Neural cell (in vitro differentiated cells): ENCODE data around the gene CHIA. TPM values are rescaled to one million over a fixed set of nuclear protein-coding genes. Genes with fewer than 3 reads are reported as not detected.

Experiments
- H2AFZ ChIP-seq: fragments of 200-600, 300-800 bp; sonication (generic), shearing (Covaris generic); 2 replicates; pipeline ENCODE4 v1.6.0; 2014; ENCODE audit warnings: low read depth, mild to moderate bottlenecking, antibody characterized with exemption, low read length, moderate library complexity
- H3F3A ChIP-seq: fragments of 200-600 bp; shearing (Covaris generic); 2 replicates; pipeline ENCODE4 v1.6.1; 2016; ENCODE audit warnings: mild to moderate bottlenecking, moderate library complexity, mixed read lengths, antibody characterized with exemption, low read length; ENCODE audit not compliant: insufficient read depth, poor library complexity, severe bottlenecking
- H3K27ac ChIP-seq: fragments of 200-600, 300-800 bp; sonication (generic), shearing (Covaris generic); 2 replicates; pipeline ENCODE4 v1.5.1; 2014; ENCODE audit warnings: mild to moderate bottlenecking, low read length, moderate library complexity
- H3K27me3 ChIP-seq: fragments of 300-800, 200-600 bp; sonication (generic), shearing (Covaris generic); 2 replicates; pipeline ENCODE4 v1.6.0; 2014; ENCODE audit warnings: mild to moderate bottlenecking, low read depth, low read length, moderate library complexity; ENCODE audit not compliant: insufficient read depth
- H3K36me3 ChIP-seq: fragments of 300-800, 200-600 bp; sonication (generic), shearing (Covaris generic); 2 replicates; pipeline ENCODE4 v1.5.1; 2014; ENCODE audit warnings: mild to moderate bottlenecking, antibody characterized with exemption, low read length, moderate library complexity; ENCODE audit not compliant: insufficient read depth
- H3K4me2 ChIP-seq: fragments of 300-800, 200-600 bp; sonication (generic), shearing (Covaris generic); 2 replicates; pipeline ENCODE4 v1.6.0; 2014; ENCODE audit warnings: mild to moderate bottlenecking, low read length
- H3K4me3 ChIP-seq: fragments of 300-800, 200-600 bp; sonication (generic), shearing (Covaris generic); 2 replicates; pipeline ENCODE4 v1.5.1; 2014; ENCODE audit warnings: mild to moderate bottlenecking, low read length, moderate library complexity
- H3K79me2 ChIP-seq: fragments of 200-600 bp; shearing (Covaris generic); replicated peaks from 2 replicates; pipeline ENCODE4 v1.6.0; 2014; ENCODE audit warnings: mild to moderate bottlenecking, low read length, moderate library complexity; ENCODE audit not compliant: insufficient read depth
- H3K9ac ChIP-seq: fragments of 300-800, 200-600 bp; sonication (generic), shearing (Covaris generic); 2 replicates; pipeline ENCODE4 v1.6.1; 2016; ENCODE audit warnings: mild to moderate bottlenecking, low read length, mixed read lengths
- H3K9me2 ChIP-seq: fragments of 200-600 bp; shearing (Covaris generic); 2 replicates; pipeline ENCODE4 v1.6.1; 2016; ENCODE audit warnings: mild to moderate bottlenecking, low read length, mixed read lengths; ENCODE audit not compliant: insufficient read depth
- H3K9me3 ChIP-seq: fragments of 200-600, 300-800 bp; sonication (generic), shearing (Covaris generic); 2 replicates; pipeline ENCODE4 v1.6.1; 2016; ENCODE audit warnings: mild to moderate bottlenecking, mixed run types, low read length, moderate library complexity, mixed read lengths
- H4K20me1 ChIP-seq: fragments of 200-600 bp; shearing (Covaris generic); 2 replicates; pipeline ENCODE4 v1.6.1; 2016; ENCODE audit warnings: mild to moderate bottlenecking, mixed run types; ENCODE audit not compliant: insufficient read depth
- CTCF ChIP-seq: fragments of 450-650 bp; IDR thresholded peaks from 2 replicates; pipeline ENCODE4 v1.5.1; 2014; ENCODE audit warnings: antibody characterized with exemption, mild to moderate bottlenecking, moderate library complexity; ENCODE audit not compliant: poor library complexity, severe bottlenecking
- EP300 ChIP-seq: fragments of 450-650 bp; conservative IDR thresholded peaks from 2 replicates; pipeline ENCODE4 v1.6.1; 2014; ENCODE audit warnings: antibody characterized with exemption, mild to moderate bottlenecking, moderate library complexity; ENCODE audit not compliant: poor library complexity, severe bottlenecking
- EZH2 ChIP-seq: fragments of 200-600, 300-800 bp; shearing (Covaris generic), sonication (generic); IDR thresholded peaks from 2 replicates; pipeline ENCODE4 v1.6.1; 2014; ENCODE audit warnings: antibody characterized with exemption, low read length, borderline replicate concordance, mild to moderate bottlenecking; ENCODE audit not compliant: insufficient read depth, poor library complexity, severe bottlenecking
- MXI1 ChIP-seq: fragments of 450-650 bp; conservative IDR thresholded peaks from 2 replicates; pipeline ENCODE4 v1.6.1; 2014; ENCODE audit warnings: antibody characterized with exemption, mild to moderate bottlenecking; ENCODE audit not compliant: poor library complexity, severe bottlenecking
- POLR2AphosphoS5 ChIP-seq: IDR thresholded peaks from 2 replicates; pipeline ENCODE4 v1.6.1; 2012
- RAD21 ChIP-seq: fragments of 450-650 bp; conservative IDR thresholded peaks from 2 replicates; pipeline ENCODE4 v1.6.1; 2014; ENCODE audit warnings: antibody characterized with exemption, mild to moderate bottlenecking, moderate library complexity
- REST ChIP-seq: IDR thresholded peaks from 2 replicates; pipeline ENCODE4 v1.6.1; 2012; ENCODE audit warnings: borderline replicate concordance
- SMC3 ChIP-seq: fragments of 450-650 bp; conservative IDR thresholded peaks from 2 replicates; pipeline ENCODE4 v1.6.1; 2014; ENCODE audit warnings: antibody characterized with exemption, mild to moderate bottlenecking, moderate library complexity; ENCODE audit not compliant: poor library complexity
- TAF1 ChIP-seq: IDR thresholded peaks from 2 replicates; pipeline ENCODE4 v1.6.1; 2012; ENCODE audit warnings: low read depth
- polyA plus RNA-seq: library from polyadenylated mRNA; depleted of rRNA; stranded (reverse); fragments of >200 nt; gene quantifications from 2 replicates; pipeline ENCODE4 v1.2.3, GENCODE V29; 2014

Gene CHIA
- polyA plus RNA-seq, 1 donor from 2014 or later = not detected

- H3K36me3 ChIP-seq = no peaks in the 10 kb centered on the region
- H2AFZ ChIP-seq = no peak overlapping the region
- H3K79me2 ChIP-seq = no peaks in the 10 kb centered on the region
- no peak overlapping the region for H3K9ac ChIP-seq
- no peaks in the 10 kb centered on the region for H3K9me2 ChIP-seq
- H3K27ac ChIP-seq = no peak overlapping the region
- H3K27me3 ChIP-seq = no peaks in the 10 kb centered on the region
- TF ChIP-seq SMC3 = no peak
- TF ChIP-seq REST = no peak
- TF ChIP-seq EP300 = no peak
- TF ChIP-seq MXI1 = no peak
- no peak for TF ChIP-seq RAD21
- no peak for TF ChIP-seq POLR2AphosphoS5
- no peak for TF ChIP-seq TAF1
- TF ChIP-seq EZH2 = no peak
- TF ChIP-seq CTCF = no peak
- H4K20me1 ChIP-seq = no peaks in the 10 kb centered on the region
- H3K4me3 ChIP-seq = no peak overlapping the region
- H3F3A ChIP-seq = no peaks in the 10 kb centered on the region
- H3K4me2 ChIP-seq = no peak overlapping the region
- no peaks in the 10 kb centered on the region for H3K9me3 ChIP-seq
These were observed 47.7 kb upstream of the CHIA start for GRCh38 chr1:111242805-111243523.

- Histone ChIP-seq H3K9ac (no peak overlapping the region), H3K4me2 (no peak overlapping the region), H2AFZ (no peak overlapping the region), H3F3A (no peaks in the 10 kb centered on the region), H4K20me1 (no peaks in the 10 kb centered on the region), H3K27me3 (no peaks in the 10 kb centered on the region), H3K27ac (no peak overlapping the region), H3K9me3 (no peaks in the 10 kb centered on the region), H3K9me2 (no peaks in the 10 kb centered on the region), H3K4me3 (no peak overlapping the region), H3K36me3 (no peaks in the 10 kb centered on the region), H3K79me2 (no peaks in the 10 kb centered on the region)
- TF ChIP-seq EP300 = no peak
- TF ChIP-seq CTCF = no peak
- no peak for TF ChIP-seq REST
- no peak for TF ChIP-seq POLR2AphosphoS5
- TF ChIP-seq RAD21 = no peak
- no peak for TF ChIP-seq TAF1
- no peak for TF ChIP-seq MXI1
- no peak for TF ChIP-seq SMC3
- TF ChIP-seq EZH2 = no peak
These were observed 43.4 kb upstream of the CHIA start for GRCh38 chr1:111247125-111247838.
